NCI-H128 (cell line): ENCODE measurements around the gene GFM1.

ENCODE experiments used
- DNase-seq: peaks from one replicate; lab custom pipeline; 2025; ENCODE audit not compliant: unreplicated experiment; lab: John Stamatoyannopoulos, UW

GFM1 gene

DNA sequence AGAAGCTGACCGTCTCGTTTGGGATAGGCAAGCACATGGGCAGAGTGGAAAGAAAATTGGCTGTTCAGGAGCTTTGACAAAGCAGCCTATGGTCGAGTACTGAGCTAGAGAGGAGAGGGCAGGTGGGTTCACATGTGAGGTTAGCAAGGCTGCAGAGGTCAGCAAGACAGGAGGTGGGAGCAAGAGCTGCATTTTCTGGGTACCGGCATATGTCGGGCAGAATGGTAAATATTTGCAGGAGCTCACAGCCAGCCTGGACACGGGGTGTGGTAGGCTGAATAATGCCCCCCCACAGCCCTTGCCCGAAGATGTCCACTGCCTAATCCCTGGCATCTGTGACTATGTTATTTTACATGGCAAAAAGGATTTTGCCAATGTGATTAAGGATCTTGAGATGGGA is 79.7 kb downstream of the GFM1 start:
- DNase-seq: no peak

DNA sequence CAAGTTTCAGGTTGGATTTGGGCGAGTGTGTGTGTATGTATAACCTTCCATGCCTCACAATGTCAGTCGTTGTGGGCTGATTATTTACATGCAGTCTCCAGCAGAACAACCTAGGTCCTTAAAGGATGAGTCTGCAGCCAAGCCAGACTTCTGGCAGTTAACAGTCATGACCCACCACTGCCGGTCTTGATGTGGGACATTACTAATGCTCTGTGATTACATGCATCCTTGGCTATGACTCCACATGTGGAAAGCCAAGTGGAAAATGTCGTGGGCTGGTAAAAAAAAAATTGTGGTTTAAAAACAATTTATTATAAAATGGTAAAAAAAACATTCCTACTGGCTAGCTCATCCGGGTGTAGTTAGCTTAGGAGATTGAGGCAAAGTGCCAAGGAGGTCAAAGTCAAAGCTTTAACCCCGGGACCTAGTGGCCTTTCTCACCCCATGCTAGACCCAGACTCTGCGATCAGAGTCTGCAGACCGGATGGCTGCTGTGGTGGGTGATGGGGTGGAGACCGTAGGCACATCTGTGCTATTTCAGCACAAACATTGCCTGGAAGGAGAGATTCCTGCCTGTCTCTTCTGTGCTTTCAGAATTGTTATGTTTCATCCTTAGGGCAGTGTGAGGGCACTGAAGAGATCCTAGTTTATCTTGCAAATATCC is 81.2 kb downstream of the GFM1 start:
- DNase-seq: no peak

DNA sequence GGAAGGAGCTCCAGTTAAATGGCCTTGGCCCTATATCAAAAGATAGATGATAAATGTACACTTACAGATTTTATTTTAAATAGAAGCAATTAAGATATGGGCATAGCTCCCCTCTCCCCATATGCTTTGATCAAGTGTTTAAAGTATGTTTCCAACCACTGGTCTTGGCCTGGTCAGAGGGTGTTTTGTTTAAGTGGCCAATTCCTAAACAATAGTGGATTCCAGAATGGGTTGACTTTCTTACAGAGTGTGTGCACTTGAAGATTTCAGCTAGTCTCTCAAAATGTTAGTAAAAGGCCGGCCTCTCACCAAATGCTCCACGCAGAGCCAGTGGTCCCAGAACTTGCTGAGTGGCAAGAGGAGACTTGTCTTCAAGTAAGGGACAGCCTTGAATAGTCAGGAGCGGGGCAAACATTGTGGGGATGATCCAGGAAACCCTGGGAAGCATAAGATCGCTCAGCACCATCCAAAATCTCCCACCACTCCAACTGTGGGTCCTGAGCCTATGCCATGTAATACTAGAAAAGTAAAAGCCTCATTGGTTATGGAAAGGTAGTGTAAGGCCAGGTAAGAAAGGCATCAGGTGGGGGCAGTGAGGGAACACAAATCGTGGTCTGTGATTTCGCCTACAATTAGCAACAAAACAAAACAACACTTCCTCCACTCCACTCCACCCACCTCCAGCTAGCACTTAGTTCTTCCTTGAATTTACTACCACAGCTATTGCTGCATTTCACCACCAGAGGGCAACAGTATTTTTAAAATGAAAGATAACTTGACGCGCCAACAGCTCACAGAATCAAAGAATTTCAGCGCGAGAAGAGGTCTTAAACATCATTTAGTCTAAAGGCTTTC is 83.1 kb downstream of the GFM1 start:
- peak; percentile 67 for DNase-seq

DNA sequence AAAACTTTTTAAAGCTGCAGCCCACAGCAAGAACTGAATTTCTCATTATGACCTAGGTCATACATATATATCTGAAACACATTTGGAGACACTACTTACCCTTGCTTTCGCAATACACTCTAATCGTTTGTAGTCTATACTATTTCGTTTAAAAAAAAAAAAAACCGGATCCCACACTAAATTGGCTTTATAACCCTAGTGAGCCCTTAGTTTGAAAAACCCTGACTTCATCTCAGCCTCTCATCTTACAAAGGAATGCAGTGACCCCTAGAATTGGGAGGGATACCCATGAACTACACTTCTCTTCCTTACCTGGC is 83.7 kb downstream of the GFM1 start:
- no peak for DNase-seq

DNA sequence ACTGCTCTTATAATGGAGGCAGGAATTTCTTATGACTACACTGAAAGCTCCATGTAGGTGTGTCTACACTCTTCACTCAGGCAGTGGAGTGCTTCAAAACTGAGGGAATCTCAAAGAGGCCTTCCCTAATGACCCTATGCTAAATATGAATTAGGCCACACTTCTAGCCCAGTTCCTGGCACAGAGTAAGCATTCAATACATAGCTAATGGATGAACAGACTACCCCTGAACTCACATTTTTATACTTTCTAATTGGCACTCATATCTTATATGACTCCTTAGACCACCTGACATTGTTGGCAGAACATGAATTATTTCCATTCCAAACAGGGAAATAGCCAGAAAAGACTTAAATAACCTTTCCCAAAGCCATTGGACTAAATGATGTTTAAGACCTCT is 84.5 kb downstream of the GFM1 start:
- no peak for DNase-seq

DNA sequence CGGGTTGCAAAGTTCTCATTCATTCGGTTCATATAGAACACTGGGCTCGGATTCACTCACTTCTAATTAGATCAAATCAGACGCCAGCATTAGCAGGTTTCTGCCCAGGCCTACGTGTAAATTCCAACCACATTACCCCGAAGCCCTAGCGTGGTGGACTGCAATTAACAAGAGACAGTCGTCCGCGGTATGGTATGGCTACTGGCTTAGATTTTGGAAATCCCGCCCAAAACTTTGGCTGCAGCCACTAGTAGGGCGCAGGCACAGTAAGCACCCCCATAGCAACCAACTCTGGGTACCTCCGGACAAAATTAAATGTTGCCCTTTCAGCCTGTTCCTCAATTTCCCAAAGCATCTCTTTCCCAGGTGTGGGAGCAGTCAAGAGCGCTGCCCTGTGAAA is 87.2 kb downstream of the GFM1 start:
- DNase-seq: no peak

DNA sequence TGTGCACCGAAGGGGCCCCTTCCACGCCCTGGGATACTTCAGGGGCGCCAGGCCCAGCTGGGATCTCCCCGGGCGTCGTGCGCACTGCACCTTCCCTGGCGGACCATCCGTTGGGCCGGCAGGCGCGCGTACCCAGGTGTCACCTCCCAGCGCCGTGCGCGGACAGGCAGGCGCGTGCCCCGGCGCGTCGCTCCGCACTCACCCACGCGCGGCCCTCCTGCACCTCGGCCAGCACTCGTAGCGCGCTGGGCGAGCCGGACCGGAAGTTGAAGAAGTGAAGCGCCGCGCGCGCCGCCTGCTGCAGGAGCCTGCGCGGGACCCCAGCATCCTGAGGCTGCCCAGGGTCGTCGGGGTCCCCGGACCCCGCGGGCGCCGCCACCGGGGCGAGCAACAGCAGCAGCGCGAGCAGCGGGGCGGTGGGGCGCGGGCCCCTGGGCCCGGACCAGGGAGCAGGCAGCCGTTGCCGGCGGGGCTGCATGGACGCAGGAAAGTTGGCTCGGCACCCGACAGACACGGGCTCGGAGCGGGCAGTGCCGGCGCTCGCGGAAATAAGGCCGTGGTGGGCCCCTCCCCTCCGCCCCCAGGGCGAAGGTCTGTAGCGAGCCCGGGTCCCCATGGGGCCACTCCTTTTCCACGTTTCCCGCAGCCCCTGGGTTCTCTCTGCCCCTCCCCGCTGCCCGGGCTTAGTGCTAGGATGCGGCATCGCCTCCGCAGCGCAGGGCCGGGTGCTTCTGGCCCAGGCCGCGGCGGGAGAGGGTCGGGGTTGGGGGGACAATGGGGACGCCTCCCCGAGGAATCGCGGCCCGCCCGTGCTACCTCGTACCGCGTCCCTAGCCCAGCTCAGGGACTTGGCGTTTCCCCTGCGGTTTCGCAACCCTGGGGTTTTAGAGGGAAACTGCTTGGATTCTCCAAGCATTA is 87.9 kb downstream of the GFM1 start, which contains the start of gene RARRES1:
RARRES1 (minus strand) TSS at position 520 of the 918 bp plus-strand sequence; CDS start at position 478, 42 bp downstream.
- DNase-seq: no peak

DNA sequence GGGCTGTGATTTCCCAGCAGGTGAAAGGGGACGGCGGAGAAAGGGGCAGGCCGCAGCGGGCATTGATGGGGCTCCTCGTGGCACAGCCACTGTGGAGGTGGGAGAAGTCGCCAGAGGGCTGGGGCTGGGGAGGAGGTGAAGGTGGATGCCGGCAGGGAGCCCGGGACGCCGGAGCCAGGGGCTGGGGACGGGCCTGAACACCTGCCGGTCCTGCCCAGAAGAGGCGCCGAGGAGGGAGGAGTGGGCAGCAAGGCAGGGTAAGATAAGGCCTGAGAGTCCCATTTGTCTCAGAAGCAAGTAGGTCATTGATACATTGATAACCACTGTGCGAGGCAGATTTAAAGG is 88.5 kb downstream of the GFM1 start:
- no peak for DNase-seq

DNA sequence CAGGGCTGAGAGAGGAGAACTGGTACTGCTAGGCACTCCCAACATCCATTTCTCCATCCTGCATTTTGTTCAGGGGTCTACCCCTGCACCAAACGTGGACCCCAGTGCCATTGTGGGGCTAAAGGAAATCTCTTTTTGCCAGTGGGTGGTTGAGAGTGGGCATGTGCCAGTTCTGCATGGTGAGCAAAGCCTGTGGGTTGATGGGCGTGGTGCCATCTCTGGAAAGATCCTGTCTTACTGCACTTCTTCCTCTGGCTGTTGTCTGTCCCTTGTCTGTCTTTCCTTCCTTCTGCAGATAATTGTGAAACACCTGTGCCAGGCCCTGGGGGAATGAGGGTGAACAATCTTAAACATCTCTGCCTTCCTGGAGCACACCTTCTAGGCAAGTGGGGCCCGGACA is 89.3 kb downstream of the GFM1 start:
- DNase-seq: no peak

DNA sequence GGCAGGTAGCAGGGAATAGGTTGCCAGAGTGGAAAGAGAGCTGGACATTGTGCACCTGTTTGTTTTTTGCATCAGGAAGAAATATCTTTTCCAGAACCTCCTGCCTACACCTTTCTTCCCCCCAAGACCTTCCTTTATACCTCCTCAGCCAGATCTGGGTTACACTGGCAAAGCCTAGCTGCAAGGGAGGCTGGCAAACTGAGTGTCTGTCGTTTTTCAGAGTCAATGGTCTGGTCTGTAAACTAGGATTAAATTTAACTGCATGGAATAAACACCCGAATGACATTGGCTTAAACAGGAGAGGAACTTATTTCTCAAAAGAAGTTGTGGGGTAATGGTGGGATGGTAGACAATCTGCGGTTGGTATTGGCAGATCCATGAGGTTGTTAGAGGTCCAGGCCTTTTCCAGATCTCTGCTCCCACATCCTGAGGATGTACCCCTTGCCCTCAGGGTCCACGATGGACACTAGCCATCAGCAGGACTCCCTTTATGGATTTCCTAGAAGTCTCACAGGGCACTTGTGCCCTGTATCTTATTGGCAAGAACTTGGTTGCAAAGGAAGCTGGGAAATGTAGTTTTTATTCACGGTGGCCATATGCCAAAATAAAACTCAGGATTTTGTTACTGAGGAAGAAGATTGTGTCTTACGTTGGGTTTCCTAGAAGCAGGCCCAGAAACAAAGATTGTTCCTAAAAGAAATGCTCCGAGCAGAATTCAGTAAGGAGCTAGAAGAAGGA is 91.1 kb downstream of the GFM1 start:
- no peak for DNase-seq

DNA sequence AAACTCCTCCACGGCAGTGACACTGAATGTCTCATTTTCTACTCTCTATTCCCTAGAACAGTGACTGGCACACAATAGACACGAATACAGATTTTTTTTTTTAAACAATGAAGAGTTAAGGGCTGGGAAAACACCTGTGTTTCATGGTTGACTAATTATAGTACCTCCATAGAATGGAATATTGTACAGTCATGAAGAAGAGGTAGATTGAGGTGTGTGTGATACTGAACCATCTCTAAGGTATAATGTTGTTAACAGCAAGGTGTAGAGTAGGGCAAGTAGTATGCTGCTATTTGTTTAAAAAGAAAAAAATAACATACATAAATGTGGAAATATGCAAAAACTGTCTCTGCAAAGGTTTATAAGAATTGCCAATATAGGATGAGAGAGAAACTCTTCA is 93.1 kb downstream of the GFM1 start:
- DNase-seq: no peak

DNA sequence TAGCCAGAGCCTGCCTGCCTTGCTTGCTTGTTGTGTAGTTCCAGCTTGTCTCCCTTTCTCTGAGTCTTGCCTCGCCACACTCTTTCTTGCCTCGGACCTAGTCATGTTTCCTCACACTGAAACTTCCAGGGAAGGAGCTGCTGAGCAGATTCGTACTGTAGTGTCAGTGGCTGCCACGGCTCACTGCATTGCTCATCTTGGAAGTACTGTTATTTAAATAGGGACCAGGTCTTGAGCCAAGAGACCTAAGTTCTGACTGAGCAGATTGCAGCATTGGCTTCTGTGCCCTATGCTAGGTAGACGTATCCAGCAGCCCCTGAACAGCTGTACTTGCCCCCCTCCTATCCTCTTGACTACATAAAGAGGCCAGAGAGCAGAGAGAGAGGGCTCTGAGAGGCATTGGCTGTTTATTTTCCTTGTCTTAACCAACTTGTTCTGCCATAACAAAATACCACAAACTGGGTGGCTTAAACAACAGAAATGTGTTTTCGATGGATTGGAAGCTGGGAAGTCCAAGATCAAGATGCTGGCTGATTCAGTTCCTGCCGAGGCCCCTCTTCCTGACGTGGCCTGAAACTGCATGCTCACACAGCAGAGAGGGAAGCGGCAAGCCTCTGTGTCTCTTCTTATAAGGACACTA is 93.8 kb downstream of the GFM1 start:
- DNase-seq: no peak

DNA sequence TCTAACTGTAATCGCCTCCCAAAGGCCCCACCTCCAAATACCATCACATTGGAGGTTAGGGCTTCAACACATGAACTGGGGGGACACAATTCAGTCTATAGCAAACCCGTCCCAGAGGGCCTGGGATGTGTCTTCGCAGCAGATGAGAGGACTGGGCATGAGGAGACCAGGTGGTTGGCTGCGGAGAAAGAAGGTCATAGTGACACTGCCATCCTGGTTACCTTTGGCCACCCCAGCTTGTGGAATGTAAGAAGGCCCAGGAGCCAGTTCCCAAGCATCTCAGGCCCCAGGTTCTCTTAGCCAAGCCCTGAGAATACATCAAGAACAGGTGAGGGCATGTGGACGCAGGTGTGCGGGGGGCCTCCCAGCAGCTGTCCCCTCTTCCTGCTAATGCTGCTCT is 94.3 kb downstream of the GFM1 start:
- no peak for DNase-seq

DNA sequence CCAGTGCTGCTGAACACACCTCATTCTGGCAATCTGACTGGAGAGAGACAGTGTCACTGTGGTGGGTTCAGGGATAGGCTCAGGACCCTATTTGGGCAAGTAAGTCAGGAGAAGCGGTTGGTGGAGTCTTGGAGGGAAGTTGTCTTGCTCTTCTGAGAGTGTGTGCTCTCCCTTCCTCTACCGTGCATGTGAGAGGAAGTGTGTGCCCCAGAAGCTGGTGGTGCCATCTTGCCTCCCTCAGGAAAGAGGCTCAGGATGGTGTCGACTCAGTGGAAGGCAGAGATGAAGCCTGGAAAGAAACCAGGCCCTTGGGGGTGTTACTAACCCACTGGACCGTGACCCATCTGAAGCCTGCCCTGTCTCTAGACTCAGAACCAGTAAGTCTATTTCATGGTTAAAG is 94.8 kb downstream of the GFM1 start:
- DNase-seq: no peak

DNA sequence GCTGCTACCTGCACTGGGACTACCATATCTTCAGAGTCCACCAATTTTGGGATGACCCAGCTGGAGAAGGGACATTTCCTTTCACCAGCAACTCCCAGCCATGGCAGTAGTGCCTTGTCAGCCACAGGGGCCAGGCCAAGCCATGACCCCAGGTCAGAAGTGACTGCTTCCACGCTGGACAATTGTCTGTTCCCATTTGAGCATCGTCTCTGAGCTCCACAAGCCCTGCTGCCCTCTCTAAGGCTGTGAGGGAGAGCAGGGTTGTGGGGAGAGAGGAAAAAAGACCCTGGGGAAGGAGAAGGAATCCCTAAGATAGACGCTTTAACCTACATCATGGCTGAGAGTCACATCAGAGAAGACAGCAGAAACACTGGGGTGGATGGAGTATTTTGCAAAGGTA is 95.3 kb downstream of the GFM1 start:
- DNase-seq: no peak
